ENCODE measurements around the gene UBE2U. TPM values are rescaled to one million over a fixed set of nuclear protein-coding genes. Genes with fewer than 3 reads are reported as not detected.

The UBE2U gene
- total and polyA plus RNA-seq, 2 of the 8 experiments (the other 6 are each of a cell fraction or from before 2014, with no cell fraction given): not detected

DNA sequence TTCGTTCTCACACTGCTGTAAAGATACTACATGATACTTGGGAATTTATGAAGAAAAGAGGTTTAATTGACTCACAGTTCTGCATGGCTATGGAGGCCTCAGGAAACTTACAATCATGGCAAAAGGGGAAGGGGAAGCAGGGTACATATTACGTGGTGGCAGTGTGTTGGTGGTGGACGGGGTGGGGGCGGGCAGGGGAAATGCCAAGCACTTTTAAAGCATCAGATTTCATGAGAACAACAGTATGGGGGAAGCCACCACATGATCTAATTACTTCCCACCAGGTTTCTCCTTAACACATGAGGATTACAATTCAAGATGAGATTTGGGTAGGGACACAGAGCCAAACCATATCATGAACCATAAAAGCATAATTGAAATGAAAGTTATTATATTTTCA lies 88.5 kb downstream of the UBE2U start:
- Histone ChIP-seq H3K36me3 (ENCODE audit: control insufficient read depth in 2 of 4, insufficient read depth in 4 of 4, low read length in 3 of 4) (no peaks in the 10 kb centered on the region), H2AFZ (ENCODE audit: low read length) (no peak overlapping the region), H3K27ac (ENCODE audit: low read depth, low read length) (no peak overlapping the region), H4K91ac (replicated peaks; ENCODE audit: insufficient read length, low read length) (no peak overlapping the region), H2BK5ac (ENCODE audit: low read depth, low read length) (no peak overlapping the region), H2BK20ac (ENCODE audit: low read length) (no peak overlapping the region), H3K9me3 (ENCODE audit: insufficient read depth in 2 of 2, low read depth in 1 of 2, low read length in 1 of 2) (peaks cover 0 to 1% of the 10 kb centered on the region in 2 experiments; a peak in 1 of 4 replicates), H3K79me1 (ENCODE audit: low read depth, low read length) (no peaks in the 10 kb centered on the region), H3K79me2 (ENCODE audit: control insufficient read depth in 1 of 2, insufficient read depth in 2 of 2, low read length in 2 of 2) (no peaks in the 10 kb centered on the region), H3K18ac (ENCODE audit: extremely low read depth, low read length) (no peak overlapping the region), H2AK5ac (ENCODE audit: low read depth, low read length) (no peak overlapping the region), H2BK15ac (ENCODE audit: low read length) (no peak overlapping the region), H4K20me1 (replicated peaks in 1 of 2; ENCODE audit: control insufficient read depth in 1 of 2, insufficient read depth in 2 of 2, low read length in 2 of 2) (no peaks in the 10 kb centered on the region), H2BK12ac (ENCODE audit: low read depth, low read length) (no peak overlapping the region), H3K23me2 (ENCODE audit: low read depth, low read length) (no peaks in the 10 kb centered on the region), H3K4me3 (ENCODE audit: extremely low read depth in 1 of 4, insufficient read depth in 2 of 4, low read depth in 3 of 4, low read length in 4 of 4) (no peak overlapping the region), H2BK120ac (replicated peaks; ENCODE audit: low read depth, low read length) (no peak overlapping the region), H4K8ac (ENCODE audit: extremely low read depth, insufficient read depth, low read length) (no peak overlapping the region), H3K23ac (ENCODE audit: insufficient read length) (no peak overlapping the region), H3K4me2 (ENCODE audit: insufficient read depth in 1 of 2, low read depth in 2 of 2, low read length in 2 of 2) (no peak overlapping the region), H3K4ac (replicated peaks; ENCODE audit: insufficient read length, low read depth, low read length) (no peak overlapping the region), H4K5ac (ENCODE audit: insufficient read length, low read depth, low read length) (no peak overlapping the region), H3K27me3 (replicated peaks in 1 of 4; ENCODE audit: control insufficient read depth in 3 of 4, extremely low read depth in 1 of 4, insufficient read depth in 3 of 4, low read length in 3 of 4) (0 out of 7 replicates have a peak, but pooled peaks cover 0 to 1% (median 0%) of the 10 kb centered on the region in 4 experiments), H3K9ac (replicated peaks in 1 of 4; ENCODE audit: extremely low read depth in 1 of 4, low read depth in 3 of 4, low read length in 3 of 4) (no peak overlapping the region), H3K14ac (ENCODE audit: insufficient read length) (no peak overlapping the region), H3K56ac (replicated peaks; ENCODE audit: insufficient read length, low read depth, low read length) (no peak overlapping the region), H3K4me1 (replicated peaks in 1 of 4; ENCODE audit: control insufficient read depth in 3 of 4, insufficient read depth in 4 of 4, low read length in 3 of 4) (no peaks in the 10 kb centered on the region)
- no peak for FAIRE-seq
- DNase-seq (ENCODE audit: low read depth in 1 of 2, low spot score in 2 of 2): no peak
- CTCF ChIA-PET (ENCODE audit: partially characterized antibody): no interaction called here
- POLR2A ChIA-PET (ENCODE audit: partially characterized antibody): no interaction called here
- WGBS, 2 experiments (ENCODE audit: extremely low coverage in 1 of 2, insufficient coverage in 1 of 2, insufficient read length in 1 of 2, insufficient replicate concordance in 2 of 2, low coverage in 1 of 2, low lambda C conversion rate in 2 of 2, missing lambda C conversion rate in 1 of 2): 85% methylated on average over 2 of the region's 4 CpGs; no CpG with 5 or more reads in 1 of the 2 experiments
- no peak for TF ChIP-seq HDAC6 (IDR thresholded peaks at IDR 0.05; ENCODE audit: low read depth, low read length)
- TF ChIP-seq FOSL1 (IDR thresholded peaks at IDR 0.05; ENCODE audit: insufficient read depth, low read depth, low read length): no peak
- no peak for TF ChIP-seq CEBPB (IDR thresholded peaks at IDR 0.05; ENCODE audit: low read depth, low read length)
- TF ChIP-seq CHD1 (IDR thresholded peaks at IDR 0.05; ENCODE audit: low read depth, low read length): no peak
- TF ChIP-seq JUND (IDR thresholded peaks at IDR 0.05; ENCODE audit: low read length): no peak
- TF ChIP-seq ASH2L (IDR thresholded peaks at IDR 0.05; ENCODE audit: low read length): no peak
- TF ChIP-seq EP300 (IDR thresholded peaks at IDR 0.05; ENCODE audit: borderline replicate concordance in 1 of 2, low read depth in 2 of 2, low read length in 2 of 2): no peak
- TF ChIP-seq SIN3A (conservative IDR thresholded peaks at IDR 0.05 in 1 of 2, IDR thresholded peaks at IDR 0.05 in 1 of 2; ENCODE audit: low read depth in 1 of 2, low read length in 2 of 2): no peak
- no peak for TF ChIP-seq TBP (IDR thresholded peaks at IDR 0.05; ENCODE audit: low read depth, low read length)
- no peak for TF ChIP-seq SIRT6 (IDR thresholded peaks at IDR 0.05; ENCODE audit: low read length)
- no peak for TF ChIP-seq CTBP2 (IDR thresholded peaks at IDR 0.05; ENCODE audit: borderline replicate concordance, insufficient read depth, insufficient read length, low read length)
- TF ChIP-seq BACH1 (IDR thresholded peaks at IDR 0.05; ENCODE audit: low read length): no peak
- no peak for TF ChIP-seq SP1 (IDR thresholded peaks at IDR 0.05; ENCODE audit: low read depth, low read length)
